NCI-H526 (cell line): ENCODE results near the gene RNF32.
"Not testable (repeated sequence)": the region's sequence is repeated elsewhere in the genome, so short reads cannot be mapped to it uniquely, and the experiment has no call there.

Experiments
- DNase-seq, 2 experiments: peaks; one replicate each; lab custom pipeline; 2025; lab: John Stamatoyannopoulos, UW

The RNF32 gene

GRCh38 chr7:156642306-156643045 is 1.9 kb downstream of the RNF32 start:
- no peak for DNase-seq

- DNase-seq: not testable (repeated sequence)
Measured at GRCh38 chr7:156647330-156647729, 6.8 kb downstream of the RNF32 start.

GRCh38 chr7:156650042-156650441 is 9.5 kb downstream of the RNF32 start:
- DNase-seq: peak in 1 of 2 experiments; percentile 40

DNA sequence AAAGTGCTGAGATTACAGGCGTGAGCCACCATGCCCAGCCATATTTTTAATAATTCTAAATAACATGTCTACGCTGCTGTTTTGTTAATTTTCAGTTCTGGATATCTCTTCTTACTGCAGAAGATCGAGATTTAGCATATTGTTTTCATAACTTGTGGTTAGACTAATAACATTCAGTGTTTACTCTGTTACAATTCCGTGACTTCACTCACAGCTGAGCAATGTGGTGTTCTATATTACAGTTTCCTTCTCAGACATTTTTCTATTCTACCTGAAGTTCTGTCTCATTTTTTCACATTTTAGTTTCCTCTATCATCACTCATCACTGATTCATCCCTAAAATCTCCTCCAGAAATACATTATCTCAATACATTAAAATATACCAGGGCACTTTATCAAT is 10.9 kb downstream of the RNF32 start:
- no peak for DNase-seq

DNA sequence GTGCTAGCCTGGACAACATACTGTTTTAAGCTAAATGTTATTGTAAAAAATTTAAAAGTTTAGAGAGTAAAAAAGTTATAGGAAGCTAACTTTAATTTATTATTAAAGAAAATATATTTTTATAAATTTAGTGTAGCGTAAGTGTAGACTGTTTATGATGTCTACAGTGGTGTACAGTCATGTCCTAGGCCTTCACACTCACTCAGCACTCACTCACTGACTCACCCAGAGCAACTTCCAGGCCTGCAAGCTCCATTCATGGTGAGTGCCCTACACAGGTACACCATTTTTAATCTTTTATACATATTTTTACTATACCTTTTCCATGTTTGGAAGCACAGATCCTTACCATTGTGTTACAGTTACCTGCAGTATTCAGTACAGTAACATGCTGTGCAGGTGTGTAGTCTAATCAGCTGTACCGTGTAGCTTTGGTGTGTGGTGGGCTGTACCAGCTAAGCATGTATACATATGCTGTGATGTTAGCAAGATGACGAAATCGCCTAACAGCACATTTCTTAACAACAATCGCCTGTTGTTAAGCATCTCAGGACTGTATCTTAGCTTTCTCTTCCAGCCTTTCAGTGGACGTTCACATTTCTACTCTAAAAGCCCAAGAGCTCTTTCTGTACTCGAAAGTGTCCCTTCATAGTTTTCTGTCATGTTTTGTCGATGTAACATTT is 12.5 kb downstream of the RNF32 start:
- no peak for DNase-seq

DNA sequence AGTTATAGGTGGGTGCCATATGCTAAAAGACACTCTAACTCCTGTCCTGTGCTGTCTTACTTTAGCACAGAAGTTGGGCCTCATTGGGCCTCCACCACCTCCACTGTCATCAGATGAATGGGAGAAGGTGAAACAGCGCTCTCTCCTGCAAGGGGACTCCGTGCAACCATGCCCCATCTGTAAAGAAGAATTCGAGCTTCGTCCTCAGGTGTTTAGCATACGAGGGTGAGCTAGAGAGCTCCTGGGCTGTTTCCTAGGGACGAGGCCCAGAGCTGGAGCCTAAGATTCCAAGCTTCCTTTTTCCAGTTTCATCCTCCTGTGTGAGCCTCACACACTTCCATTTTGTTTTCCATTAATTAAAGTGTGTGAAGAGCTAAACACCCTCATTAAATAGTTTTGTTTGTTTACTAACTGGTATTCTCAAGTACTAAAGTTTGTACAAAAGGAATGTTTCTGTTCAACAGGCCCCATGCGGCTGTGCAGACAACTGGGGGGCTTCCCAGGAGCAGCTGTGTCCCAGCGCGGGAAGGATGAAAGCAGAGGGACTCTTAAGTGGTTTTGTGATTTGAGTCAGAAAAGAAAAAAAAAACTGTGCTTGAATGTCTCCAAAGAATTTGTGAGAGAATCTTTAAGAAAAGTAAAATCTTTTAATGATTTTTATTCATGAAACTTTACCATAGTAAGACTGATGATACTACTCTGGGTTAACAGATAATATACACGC is 14.1 kb downstream of the RNF32 start:
- no peak for DNase-seq

DNA sequence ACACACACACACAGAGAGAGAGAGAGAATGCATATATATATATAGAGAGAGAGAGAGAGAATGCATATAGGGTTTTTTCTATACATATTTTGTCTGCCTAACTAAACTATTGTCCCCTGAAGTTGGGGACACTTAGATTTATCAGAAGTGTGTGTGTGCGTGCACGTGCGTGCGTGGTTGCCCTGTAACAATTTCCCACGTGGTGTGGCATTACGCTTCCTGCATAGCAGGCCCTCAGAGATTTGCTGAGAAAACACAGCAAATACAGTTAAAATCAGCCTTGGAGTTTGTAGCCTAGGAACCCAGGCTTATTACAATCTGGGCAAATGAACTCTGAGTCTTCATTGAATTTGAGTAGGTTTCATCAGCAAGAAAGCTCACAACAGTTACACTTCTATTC is 14.7 kb downstream of the RNF32 start:
- DNase-seq: no peak

DNA sequence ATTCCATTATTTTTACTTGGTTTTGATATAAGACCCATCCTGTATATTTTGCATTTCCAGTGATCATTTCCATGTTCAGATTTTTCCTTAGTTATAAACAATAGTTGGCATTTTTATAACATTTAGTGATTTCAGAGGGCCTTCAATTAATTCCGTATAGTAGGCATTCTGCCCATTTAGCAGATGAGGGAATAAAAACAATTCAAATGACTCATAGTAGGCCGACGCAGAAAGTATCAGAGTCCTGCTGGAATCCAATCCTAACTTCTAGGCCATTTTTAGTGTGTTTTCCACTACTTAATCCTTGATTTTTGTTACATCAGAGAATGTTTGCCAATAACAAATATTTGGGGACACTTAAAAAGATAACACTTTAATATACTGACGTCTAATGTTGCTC is 15.4 kb downstream of the RNF32 start:
- DNase-seq: no peak

- DNase-seq: no peak
Measured at GRCh38 chr7:156656598-156656997, 16.0 kb downstream of the RNF32 start.

GRCh38 chr7:156657681-156658080 is 17.1 kb downstream of the RNF32 start:
- DNase-seq: no peak

DNA sequence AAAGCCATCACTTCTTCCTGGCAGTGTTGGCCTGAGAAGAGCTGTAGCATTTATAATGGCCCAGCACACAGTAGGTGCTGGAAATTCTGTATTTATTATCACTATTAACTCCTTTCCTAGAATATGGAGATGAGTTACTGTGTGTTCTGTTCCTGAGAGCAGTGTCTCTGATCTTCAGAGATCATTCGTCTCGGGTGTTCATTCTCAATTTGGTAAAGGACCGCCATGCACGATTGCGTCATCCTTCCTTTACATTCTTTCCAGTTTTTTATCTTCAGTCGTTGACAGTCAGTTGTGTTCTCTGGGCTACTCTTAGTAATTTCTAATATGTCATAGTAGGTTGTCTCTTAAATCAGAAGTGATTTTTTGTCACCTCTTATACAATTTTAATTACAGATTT is 18.6 kb downstream of the RNF32 start:
- no peak for DNase-seq

GRCh38 chr7:156659961-156660360 is 19.4 kb downstream of the RNF32 start:
- no peak for DNase-seq

GRCh38 chr7:156661637-156662036 is 21.1 kb downstream of the RNF32 start:
- no peak for DNase-seq

- no peak for DNase-seq
Measured at GRCh38 chr7:156662277-156662676, 21.7 kb downstream of the RNF32 start.

GRCh38 chr7:156665101-156665500 is 24.5 kb downstream of the RNF32 start:
- no peak for DNase-seq

DNA sequence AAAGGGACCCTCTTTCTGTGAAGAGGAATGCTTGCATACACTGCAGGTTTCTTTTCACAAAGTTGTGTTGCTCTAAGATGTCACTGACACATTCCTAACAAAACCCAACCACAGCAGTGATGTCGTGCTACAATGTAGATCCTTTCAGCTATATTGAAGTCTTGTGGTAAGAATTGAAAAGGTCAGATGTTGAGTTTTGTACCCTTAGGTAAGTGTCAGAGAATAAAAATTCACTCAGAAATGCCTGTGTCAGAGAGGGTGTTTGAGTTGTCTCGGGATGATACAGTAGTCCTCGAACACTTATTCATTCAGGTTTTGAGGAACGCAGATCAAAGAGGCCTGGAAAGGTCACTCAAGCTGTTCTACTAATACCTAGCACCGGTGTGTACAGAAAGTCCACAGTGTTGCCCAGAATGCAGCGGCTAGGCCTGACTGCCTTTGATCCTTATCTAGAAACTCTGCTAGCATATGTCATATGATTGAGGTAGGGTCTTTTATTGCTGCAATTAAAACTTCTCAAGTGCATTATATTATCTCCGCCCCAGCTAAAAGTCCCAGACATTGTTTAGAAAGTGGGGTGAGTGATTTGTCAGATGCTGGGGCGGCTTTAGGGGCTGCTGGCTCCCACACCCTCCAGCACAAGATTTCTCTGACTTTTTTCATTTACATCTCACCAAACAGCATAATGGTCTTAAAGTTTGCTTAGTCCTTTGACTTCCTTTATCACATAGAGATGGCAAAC is 26.0 kb downstream of the RNF32 start:
- DNase-seq: no peak

- DNase-seq: no peak
Measured at GRCh38 chr7:156667110-156667426, 26.5 kb downstream of the RNF32 start.

DNA sequence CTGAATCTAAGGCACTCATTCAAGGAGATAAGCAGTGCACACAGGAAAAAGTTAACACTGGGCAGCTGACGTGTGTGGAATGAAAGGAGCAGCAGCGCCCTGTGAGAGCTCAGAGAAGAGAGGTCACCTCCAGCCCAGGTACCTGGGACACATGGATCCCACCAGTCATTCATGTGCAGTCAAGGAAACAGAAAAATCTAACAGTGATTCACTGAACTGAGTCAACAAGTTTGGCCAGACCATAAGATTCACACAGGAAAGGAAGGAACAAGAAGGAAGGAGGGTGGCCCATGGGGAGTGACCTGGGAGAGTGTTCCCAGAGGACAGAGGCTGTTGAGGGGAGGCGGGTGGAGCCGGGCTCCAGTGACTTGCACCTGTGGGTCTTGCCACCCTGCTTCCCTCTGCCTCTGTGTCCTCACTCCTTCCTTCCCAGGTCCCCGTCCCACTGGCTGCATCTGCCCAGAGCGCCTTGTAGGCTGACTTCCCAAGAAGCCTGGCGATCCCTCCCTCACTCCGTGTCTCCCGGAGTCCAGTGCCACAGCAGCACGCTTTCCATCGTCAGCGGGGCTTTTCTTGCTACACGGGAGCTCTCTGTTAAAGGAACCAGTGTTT is 27.7 kb downstream of the RNF32 start:
- DNase-seq: no peak

DNA sequence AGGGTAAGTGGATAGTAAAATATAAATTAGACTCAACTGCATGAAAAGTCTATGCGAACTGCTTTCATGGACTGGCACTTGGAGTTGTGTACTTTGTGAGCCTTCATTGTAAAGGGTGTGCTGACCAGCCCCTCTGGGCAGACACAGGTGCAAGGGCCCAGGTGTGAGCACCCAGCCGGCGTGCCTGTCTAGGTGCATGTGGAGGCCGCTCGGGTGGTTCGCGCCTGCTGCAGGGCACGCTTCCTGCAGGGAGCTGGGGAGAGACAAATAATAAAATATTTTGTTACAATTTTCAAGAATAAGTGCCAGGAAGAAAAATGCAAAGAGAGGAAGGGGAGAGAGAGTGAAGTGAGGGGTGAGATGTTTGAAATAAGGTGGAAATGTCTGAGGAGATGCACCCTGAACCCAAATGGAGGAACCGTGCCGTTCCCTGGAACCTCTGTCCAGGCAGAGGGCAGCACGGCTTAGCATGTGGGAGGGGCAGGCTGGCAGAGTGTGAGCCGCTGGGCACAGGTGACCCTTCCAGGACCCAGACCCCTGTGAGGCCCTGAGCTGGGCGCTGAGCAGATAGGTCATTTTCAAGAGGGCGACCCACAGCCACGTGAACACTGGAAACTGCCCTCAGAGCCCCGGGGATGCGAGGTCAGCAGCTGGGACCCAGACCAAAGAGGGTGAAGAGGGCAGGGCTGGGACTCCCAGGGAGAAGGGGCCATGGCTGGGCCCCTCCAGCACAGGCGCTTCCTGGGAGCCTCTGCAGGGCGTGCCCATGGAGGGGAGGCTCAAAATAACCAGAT is 28.7 kb downstream of the RNF32 start:
- no peak for DNase-seq

GRCh38 chr7:156673454-156673853 is 32.9 kb downstream of the RNF32 start:
- no peak for DNase-seq

- no peak for DNase-seq
Measured at GRCh38 chr7:156673902-156674301, 33.3 kb downstream of the RNF32 start.
